BJ (cell line): ENCODE data around the gene FXR2. TPM values are rescaled to one million over a fixed set of nuclear protein-coding genes. Genes with fewer than 3 reads are reported as not detected.
A peak's percentile ranks its signal among the peaks of the same experiment; 100 is the strongest.

Experiments
- CTCF ChIA-PET: fragments of 350-600 bp; formaldehyde crosslinking; extraction: SDS; loops from one replicate; lab custom pipeline; 2021; ENCODE audit warnings: antibody characterized with exemption, inconsistent platforms; lab: Yijun Ruan, JAX
- POLR2A ChIA-PET: fragments of 300-600 bp; sonication (Branson Sonifier 250); formaldehyde crosslinking; extraction: SDS; loops from one replicate; lab custom pipeline; 2021; ENCODE audit warnings: antibody characterized with exemption; lab: Charles Lee
- DNase-seq: peaks from one replicate; pipeline ENCODE4 v3.0.0-alpha.2; 2011; ENCODE audit warnings: low read depth
- H3K27me3 ChIP-seq: 2 replicates; pipeline ENCODE4 v1.6.0; 2011; ENCODE audit warnings: low read length; ENCODE audit not compliant: control insufficient read depth, insufficient read depth
- H3K36me3 ChIP-seq: 2 replicates; pipeline ENCODE4 v1.5.1; 2011; ENCODE audit warnings: low read length; ENCODE audit not compliant: control insufficient read depth, insufficient read depth
- H3K4me3 ChIP-seq: 2 replicates; pipeline ENCODE4 v1.5.1; 2011; ENCODE audit warnings: low read depth, mild to moderate bottlenecking, control low read depth, low read length
- polyA plus RNA-seq: library from polyadenylated mRNA; depleted of rRNA; stranded (reverse); fragments of >200 nt; gene quantifications from 2 replicates; pipeline ENCODE4 v1.2.3, GENCODE V29; 2011
- TF ChIP-seq, protein P1 (sequence below): IDR thresholded peaks from 2 replicates; pipeline ENCODE4 v1.5.1; 2011; ENCODE audit warnings: low read depth, mild to moderate bottlenecking, control low read depth, inconsistent platforms, low read length, moderate library complexity; ENCODE audit not compliant: insufficient read depth

The FXR2 gene
- polyA plus RNA-seq, 1 experiment, result 46.2 TPM

DNA sequence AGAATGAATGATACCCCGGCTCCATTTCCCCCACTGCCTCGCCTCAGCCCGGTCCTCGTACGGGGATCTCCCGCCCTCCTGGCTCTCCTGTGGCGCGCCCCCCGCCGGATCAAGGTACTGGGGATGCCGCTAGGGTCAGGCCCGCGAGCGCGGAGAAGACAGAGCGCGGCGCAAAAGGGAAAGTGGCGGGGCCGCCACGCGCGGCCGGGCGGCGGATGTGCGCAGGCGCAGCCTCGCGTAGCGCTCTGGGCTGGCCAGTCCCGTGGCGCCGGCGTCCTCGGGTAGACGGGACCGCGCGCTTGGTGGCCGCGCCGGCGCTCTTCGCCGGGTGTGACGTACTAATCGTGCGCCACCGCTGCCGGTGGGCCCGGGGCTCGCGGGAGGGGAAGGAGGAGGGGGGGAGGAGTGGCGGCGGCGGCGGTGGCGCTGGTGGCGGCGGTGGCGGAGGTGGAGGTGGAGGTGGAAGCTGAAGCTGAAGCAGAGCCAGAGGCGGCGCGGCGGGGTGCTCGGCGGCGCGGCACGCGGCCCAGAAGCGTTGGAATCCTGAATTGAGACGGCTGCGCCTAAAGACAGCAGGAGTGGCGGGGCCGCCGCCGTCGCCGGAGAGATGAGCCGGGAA lies 53.0 kb downstream of the FXR2 start, which contains the start of gene SENP3:
SENP3 (plus strand) TSS at position 331 of the 619 bp plus-strand sequence. CDS start 1,158 bp downstream, outside the sequence.
- POLR2A ChIA-PET, result interaction anchor here (0.6 to 1.1 kb wide), 2 partner anchors 13 to 232 kb away, joined by 3 read pairs; partner anchors contain the start of gene NEURL4
- no peak for DNase-seq

DNA sequence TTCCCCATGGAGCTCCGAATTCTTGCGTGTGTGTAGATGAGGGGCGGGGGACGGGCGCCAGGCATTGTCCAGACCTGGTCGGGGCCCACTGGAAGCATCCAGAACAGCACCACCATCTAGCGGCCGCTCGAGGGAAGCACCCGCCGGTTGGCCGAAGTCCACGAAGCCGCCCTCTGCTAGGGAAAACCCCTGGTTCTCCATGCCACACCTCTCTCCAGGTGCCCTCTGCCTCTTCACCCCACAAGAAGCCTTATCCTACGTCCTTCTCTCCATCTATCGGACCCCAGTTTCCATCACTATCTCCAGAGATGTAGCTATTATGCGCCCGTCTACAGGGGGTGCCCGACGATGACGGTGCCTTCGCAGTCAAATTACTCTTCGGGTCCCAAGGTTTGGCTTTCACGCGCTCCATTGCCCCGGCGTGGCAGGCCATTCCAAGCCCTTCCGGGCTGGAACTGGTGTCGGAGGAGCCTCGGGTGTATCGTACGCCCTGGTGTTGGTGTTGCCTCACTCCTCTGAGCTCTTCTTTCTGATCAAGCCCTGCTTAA lies 53.6 kb downstream of the FXR2 start:
- peak overlapping the region; percentile 85 for H3K4me3 ChIP-seq
- no peaks in the 10 kb centered on the region for H3K27me3 ChIP-seq
- H3K36me3 ChIP-seq, result peaks cover 13% of the 10 kb centered on the region
- POLR2A ChIA-PET, result interaction anchor here (0.6 to 1.1 kb wide), 8 partner anchors 13 to 273 kb away, joined by 3 to 5 read pairs (median 3); partner anchors contain the start of genes NEURL4 and SPEM2
- DNase-seq, result no peak
- TF ChIP-seq, protein P1, sequence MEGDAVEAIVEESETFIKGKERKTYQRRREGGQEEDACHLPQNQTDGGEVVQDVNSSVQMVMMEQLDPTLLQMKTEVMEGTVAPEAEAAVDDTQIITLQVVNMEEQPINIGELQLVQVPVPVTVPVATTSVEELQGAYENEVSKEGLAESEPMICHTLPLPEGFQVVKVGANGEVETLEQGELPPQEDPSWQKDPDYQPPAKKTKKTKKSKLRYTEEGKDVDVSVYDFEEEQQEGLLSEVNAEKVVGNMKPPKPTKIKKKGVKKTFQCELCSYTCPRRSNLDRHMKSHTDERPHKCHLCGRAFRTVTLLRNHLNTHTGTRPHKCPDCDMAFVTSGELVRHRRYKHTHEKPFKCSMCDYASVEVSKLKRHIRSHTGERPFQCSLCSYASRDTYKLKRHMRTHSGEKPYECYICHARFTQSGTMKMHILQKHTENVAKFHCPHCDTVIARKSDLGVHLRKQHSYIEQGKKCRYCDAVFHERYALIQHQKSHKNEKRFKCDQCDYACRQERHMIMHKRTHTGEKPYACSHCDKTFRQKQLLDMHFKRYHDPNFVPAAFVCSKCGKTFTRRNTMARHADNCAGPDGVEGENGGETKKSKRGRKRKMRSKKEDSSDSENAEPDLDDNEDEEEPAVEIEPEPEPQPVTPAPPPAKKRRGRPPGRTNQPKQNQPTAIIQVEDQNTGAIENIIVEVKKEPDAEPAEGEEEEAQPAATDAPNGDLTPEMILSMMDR, result peak; percentile 92
- CTCF ChIA-PET, result interaction anchor here (0.6 to 3.7 kb wide), 60 partner anchors 9 to 515 kb away, joined by 3 to 95 read pairs (median 4); partner anchors contain the start of genes MPDU1, SAT2, SPEM1 and TMEM102

More for the DNA sequence above, 53.0 kb downstream of the FXR2 start, which contains the start of gene SENP3:
- Histone ChIP-seq H3K27me3 (no peaks in the 10 kb centered on the region), H3K4me3 (peak within 1 kb of the TSS; percentile 85), H3K36me3 (peaks cover 13% of the 10 kb centered on the region)
- CTCF ChIA-PET, result interaction anchor here (0.8 to 3.7 kb wide), 29 partner anchors 9 to 516 kb away, joined by 3 to 95 read pairs (median 7); partner anchors contain the start of genes MPDU1, SAT2, TMEM102 and TMEM256
- TF ChIP-seq, protein P1, result no peak

DNA sequence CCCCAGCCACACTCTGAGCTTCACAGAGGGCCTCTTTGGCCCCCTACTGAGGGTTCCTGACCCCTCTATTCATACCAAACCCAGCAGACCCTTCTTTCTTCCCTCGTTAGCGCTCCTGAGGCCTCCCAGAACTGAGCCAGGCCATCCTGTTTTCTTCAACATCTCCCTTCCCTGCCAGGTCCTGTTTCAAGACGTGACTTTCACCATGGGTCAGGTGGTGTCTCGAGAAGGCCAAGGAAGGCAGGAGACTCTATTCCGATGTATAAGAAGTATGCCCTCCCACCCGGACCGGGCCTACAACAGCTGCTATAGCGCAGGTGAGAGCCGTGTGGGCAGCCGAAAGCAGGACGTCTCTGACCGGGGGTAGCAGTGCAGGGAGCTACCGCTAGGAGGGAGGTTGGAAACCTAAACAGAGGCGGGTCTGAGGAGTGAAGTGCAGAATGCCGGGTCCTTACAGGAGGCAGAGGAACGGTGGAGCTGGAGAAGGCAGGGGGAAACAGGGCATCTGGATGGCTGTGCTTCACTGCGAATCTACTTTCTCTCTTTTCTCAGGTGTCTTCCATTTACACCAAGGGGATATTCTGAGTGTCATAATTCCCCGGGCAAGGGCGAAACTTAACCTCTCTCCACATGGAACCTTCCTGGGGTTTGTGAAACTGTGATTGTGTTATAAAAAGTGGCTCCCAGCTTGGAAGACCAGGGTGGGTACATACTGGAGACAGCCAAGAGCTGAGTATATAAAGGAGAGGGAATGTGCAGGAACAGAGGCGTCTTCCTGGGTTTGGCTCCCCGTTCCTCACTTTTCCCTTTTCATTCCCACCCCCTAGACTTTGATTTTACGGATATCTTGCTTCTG lies 54.3 kb downstream of the FXR2 start:
- ChIA-PET POLR2A (interaction anchor here (0.6 to 1.1 kb wide), 7 partner anchors 74 to 272 kb away, joined by 3 to 5 read pairs (median 3); partner anchors contain the start of genes NEURL4 and SPEM2), CTCF (interaction anchor here (0.6 to 3.7 kb wide), 62 partner anchors 10 to 514 kb away, joined by 3 to 95 read pairs (median 4); partner anchors contain the start of genes MPDU1, PHF23, SAT2 and SPEM1)
- TF ChIP-seq, protein P1, result peak; percentile 82
- Histone ChIP-seq H3K36me3 (peaks cover 10% of the 10 kb centered on the region), H3K4me3 (peak overlapping the region; percentile 85; the same call in 1 of the 2 replicates), H3K27me3 (no peaks in the 10 kb centered on the region)
- no peak for DNase-seq

DNA sequence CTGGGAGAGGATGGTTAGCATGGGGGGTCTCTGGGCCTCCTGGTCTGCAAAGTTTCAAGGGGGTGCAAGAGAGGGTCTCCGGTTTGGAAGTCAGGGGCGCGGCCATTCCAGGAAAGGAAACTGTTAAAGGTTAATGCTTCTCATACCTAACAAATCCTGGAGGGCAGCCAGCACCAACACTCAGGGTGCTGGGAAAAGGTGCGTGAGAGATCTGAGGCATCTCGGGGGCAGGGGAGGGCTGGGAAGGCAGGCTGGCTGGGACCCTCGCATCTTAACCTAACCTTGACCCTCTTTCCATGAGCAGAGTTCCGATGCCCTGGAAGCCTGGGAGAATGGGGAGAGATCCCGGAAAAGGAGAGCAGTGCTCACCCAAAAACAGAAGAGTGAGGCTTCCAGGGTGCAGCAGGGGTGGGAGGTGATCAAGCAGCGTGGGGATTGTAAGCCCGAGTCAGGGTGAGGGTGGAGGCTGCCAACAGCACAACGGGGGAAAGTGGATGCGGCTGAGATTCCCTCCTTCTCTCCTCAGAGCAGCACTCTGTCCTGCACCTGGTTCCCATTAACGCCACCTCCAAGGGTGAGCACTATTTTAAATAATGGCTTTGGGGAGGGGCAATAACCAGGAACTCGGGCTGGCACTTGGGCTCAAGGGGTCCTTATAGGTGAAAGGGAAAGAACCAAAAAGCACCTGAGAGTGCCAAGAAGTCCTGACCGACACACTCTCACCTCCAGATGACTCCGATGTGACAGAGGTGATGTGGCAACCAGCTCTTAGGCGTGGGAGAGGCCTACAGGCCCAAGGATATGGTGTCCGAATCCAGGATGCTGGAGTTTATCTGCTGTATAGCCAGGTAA lies 55.2 kb downstream of the FXR2 start:
- ChIA-PET POLR2A (interaction anchor here (1.0 kb wide), 1 partner anchor 73 kb away, joined by 5 read pairs; no protein-coding TSS in a partner anchor), CTCF (interaction anchor here (0.6 to 3.7 kb wide), 45 partner anchors 9 to 514 kb away, joined by 3 to 95 read pairs (median 5); partner anchors contain the start of genes MPDU1, PHF23, SOX15 and TMEM102)
- TF ChIP-seq, protein P1, result no peak
- Histone ChIP-seq H3K27me3 (no peaks in the 10 kb centered on the region), H3K4me3 (no peak overlapping the region), H3K36me3 (peaks cover 4% of the 10 kb centered on the region)
- no peak for DNase-seq
